ENCODE measurements around the gene CPEB2.

CPEB2 gene

GRCh38 chr4:15109600-15109999 is 107.3 kb downstream of the CPEB2 start:
- H3K9ac ChIP-seq = no peak overlapping the region
- no peak overlapping the region for H3K4me3 ChIP-seq
- H4K20me1 ChIP-seq = no peaks in the 10 kb centered on the region
- H3K9me3 ChIP-seq (replicated peaks in 1 of 11) = no peaks in the 10 kb centered on the region
- H3K27ac ChIP-seq = no peak overlapping the region
- peaks cover 0 to 5% (median 0%) of the 10 kb centered on the region in 10 experiments; a peak in 1 of 20 replicates for H3K4me1 ChIP-seq
- H3K4me2 ChIP-seq = no peak overlapping the region
- no peaks in the 10 kb centered on the region for H3K27me3 ChIP-seq
- no peak for TF ChIP-seq Cebpa-rat (IDR thresholded peaks at IDR 0.05)
- no peaks in the 10 kb centered on the region for H3K36me3 ChIP-seq

GRCh38 chr4:15110120-15110571 is 107.9 kb downstream of the CPEB2 start:
- H3K27me3 ChIP-seq = no peaks in the 10 kb centered on the region

GRCh38 chr4:15116509-15117079 is 114.3 kb downstream of the CPEB2 start:
- Histone ChIP-seq H3K4me2 (no peak overlapping the region), H3K27ac (no peak overlapping the region), H4K20me1 (no peaks in the 10 kb centered on the region), H3K4me1 (no peaks in the 10 kb centered on the region), H3K9ac (no peak overlapping the region), H3K36me3 (no peaks in the 10 kb centered on the region), H3K4me3 (no peak overlapping the region), H3K27me3 (no peaks in the 10 kb centered on the region), H3K9me3 (replicated peaks in 1 of 11) (peaks cover 7 to 23% (median 14%) of the 10 kb centered on the region in 11 experiments; a peak in 19 of 22 replicates)
- TF ChIP-seq Cebpa-rat (IDR thresholded peaks at IDR 0.05) = no peak

More at GRCh38 chr4:15110120-15110571, 107.9 kb downstream of the CPEB2 start:
- Histone ChIP-seq H4K20me1 (no peaks in the 10 kb centered on the region), H3K9me3 (replicated peaks in 1 of 11) (no peaks in the 10 kb centered on the region), H3K36me3 (no peaks in the 10 kb centered on the region), H3K4me2 (no peak overlapping the region), H3K27ac (no peak overlapping the region), H3K9ac (no peak overlapping the region), H3K4me3 (no peak overlapping the region), H3K4me1 (no peaks in the 10 kb centered on the region)
- no peak for TF ChIP-seq Cebpa-rat (IDR thresholded peaks at IDR 0.05)

- no peak for TF ChIP-seq Cebpa-rat (IDR thresholded peaks at IDR 0.05)
- Histone ChIP-seq H3K36me3 (no peaks in the 10 kb centered on the region), H3K9ac (no peak overlapping the region), H3K4me3 (no peak overlapping the region), H3K4me2 (no peak overlapping the region), H3K4me1 (no peaks in the 10 kb centered on the region), H4K20me1 (no peaks in the 10 kb centered on the region), H3K27ac (no peak overlapping the region), H3K9me3 (replicated peaks in 1 of 11) (peaks cover 7 to 29% (median 18%) of the 10 kb centered on the region in 11 experiments; a peak in 19 of 22 replicates), H3K27me3 (no peaks in the 10 kb centered on the region)
These were observed 115.1 kb downstream of the CPEB2 start for GRCh38 chr4:15117270-15117946.

GRCh38 chr4:15118292-15118691 is 116.0 kb downstream of the CPEB2 start:
- Histone ChIP-seq H3K27me3 (no peaks in the 10 kb centered on the region), H3K4me1 (no peaks in the 10 kb centered on the region), H3K4me2 (no peak overlapping the region), H3K9ac (no peak overlapping the region), H3K4me3 (no peak overlapping the region), H3K36me3 (no peaks in the 10 kb centered on the region), H4K20me1 (no peaks in the 10 kb centered on the region), H3K27ac (no peak overlapping the region), H3K9me3 (replicated peaks in 1 of 11) (peaks cover 7 to 29% (median 18%) of the 10 kb centered on the region in 11 experiments; a peak in 19 of 22 replicates)
- TF ChIP-seq Cebpa-rat (IDR thresholded peaks at IDR 0.05) = no peak
